SK-N-SH (cell line): ENCODE measurements around the gene ZFYVE21. TPM values are rescaled to one million over a fixed set of nuclear protein-coding genes. Genes with fewer than 3 reads are reported as not detected.

ENCODE experiments used
- CTCF ChIA-PET: fragments of 300-600, 350-600 bp; formaldehyde crosslinking; extraction: SDS; loops from one replicate; lab custom pipeline; 2021; lab: Yijun Ruan, JAX
- POLR2A ChIA-PET: fragments of 350-600 bp; sonication (Branson Sonifier 250); formaldehyde crosslinking; extraction: SDS; loops from one replicate; lab custom pipeline; 2020; ENCODE audit warnings: antibody characterized with exemption, inconsistent platforms; lab: Yijun Ruan, JAX
- DNase-seq: peaks from one replicate; pipeline ENCODE4 v3.0.0; 2012
- H2AFZ ChIP-seq: fragments of 200-600 bp; sonication (generic); 2 replicates; pipeline ENCODE4 v1.8.1; 2016; ENCODE audit warnings: antibody characterized with exemption, mild to moderate bottlenecking, low read depth
- H3F3A ChIP-seq: fragments of 200-600 bp; sonication (generic); replicated peaks from 2 replicates; pipeline ENCODE3; 2016; ENCODE audit warnings: antibody characterized with exemption, mild to moderate bottlenecking; ENCODE audit not compliant: insufficient read depth
- H3K27ac ChIP-seq, 2 experiments: fragments of 200-500 bp in 1 of 2; fragments of 200-600 bp in 1 of 2; sonication (Bioruptor generic) in 1 of 2; sonication (generic), shearing (Covaris generic) in 1 of 2; 2 replicates each; pipeline versions ENCODE4 v1.5.1 to v1.6.1; 2014 to 2016; ENCODE audit warnings: low read depth in 2 of 2, inconsistent platforms in 1 of 2, low read length in 1 of 2, mild to moderate bottlenecking in 1 of 2, mixed read lengths in 1 of 2
- H3K27me3 ChIP-seq: fragments of 200-600 bp; sonication (generic), shearing (Covaris generic); 2 replicates; pipeline ENCODE4 v1.6.1; 2016; ENCODE audit warnings: mixed run types; ENCODE audit not compliant: insufficient read depth
- H3K36me3 ChIP-seq, 2 experiments: fragments of 200-500 bp in 1 of 2; fragments of 200-600 bp in 1 of 2; sonication (Bioruptor generic) in 1 of 2; sonication (generic) in 1 of 2; replicated peaks in 1 of 2; 2 replicates each; pipeline versions ENCODE3 to v1.5.1; 2014 to 2016; ENCODE audit warnings: low read length in 1 of 2, mild to moderate bottlenecking in 1 of 2; ENCODE audit not compliant: insufficient read depth in 2 of 2, control insufficient read depth in 1 of 2
- H3K4me1 ChIP-seq, 2 experiments: fragments of 200-500 bp in 1 of 2; fragments of 200-600 bp in 1 of 2; sonication (Bioruptor generic) in 1 of 2; sonication (generic), shearing (Covaris generic) in 1 of 2; 2 replicates each; pipeline versions ENCODE4 v1.5.1 to v1.6.1; 2014 to 2016; ENCODE audit warnings: low read depth in 1 of 2, low read length in 1 of 2, mixed run types in 1 of 2; ENCODE audit not compliant: insufficient read depth in 2 of 2, control insufficient read depth in 1 of 2
- H3K4me2 ChIP-seq: fragments of 200-600 bp; sonication (generic), shearing (Covaris generic); 2 replicates; pipeline ENCODE4 v1.6.1; 2017; ENCODE audit warnings: mixed run types
- H3K4me3 ChIP-seq, 2 experiments: fragments of 200-500 bp in 1 of 2; fragments of 200-600 bp in 1 of 2; sonication (Bioruptor generic) in 1 of 2; sonication (generic), shearing (Covaris generic) in 1 of 2; 2 replicates each; pipeline versions ENCODE4 v1.5.1 to v1.8.1; 2014 to 2016; ENCODE audit warnings: low read depth in 2 of 2, inconsistent platforms in 1 of 2, low read length in 1 of 2, mild to moderate bottlenecking in 1 of 2, mixed read lengths in 1 of 2, moderate library complexity in 1 of 2
- H3K79me2 ChIP-seq: fragments of 200-600 bp; sonication (generic); 2 replicates; pipeline ENCODE4 v1.8.1; 2017; ENCODE audit warnings: mild to moderate bottlenecking; ENCODE audit not compliant: insufficient read depth
- H3K9ac ChIP-seq: fragments of 200-600 bp; sonication (generic); 2 replicates; pipeline ENCODE4 v1.6.1; 2017; ENCODE audit warnings: mixed run types
- H3K9me2 ChIP-seq: fragments of 200-600 bp; sonication (generic); 2 replicates; pipeline ENCODE4 v1.6.1; 2017; ENCODE audit warnings: mixed run types
- H3K9me3 ChIP-seq: fragments of 200-600 bp; sonication (generic); 2 replicates; pipeline ENCODE4 v1.6.1; 2017; ENCODE audit warnings: mixed run types, mild to moderate bottlenecking, moderate library complexity
- H4K20me1 ChIP-seq: fragments of 200-600 bp; sonication (generic); 2 replicates; pipeline ENCODE4 v1.6.1; 2017; ENCODE audit warnings: mild to moderate bottlenecking, mixed run types; ENCODE audit not compliant: insufficient read depth
- FOXM1 ChIP-seq: IDR thresholded peaks from 2 replicates; pipeline ENCODE4 v1.4.0; 2012; ENCODE audit warnings: low read depth, mild to moderate bottlenecking
- GABPA ChIP-seq: IDR thresholded peaks from 2 replicates; pipeline ENCODE4 v1.4.0; 2012; ENCODE audit warnings: low read depth, mild to moderate bottlenecking
- GATA2 ChIP-seq: sonication (generic); formaldehyde crosslinking; IDR thresholded peaks from 2 replicates; pipeline ENCODE4 v1.5.0; 2020; ENCODE audit warnings: mild to moderate bottlenecking, missing genetic modification reagents
- JUND ChIP-seq: IDR thresholded peaks from 2 replicates; pipeline ENCODE4 v1.4.0; 2012
- MEF2A ChIP-seq: IDR thresholded peaks from 2 replicates; pipeline ENCODE4 v1.4.0; 2012; ENCODE audit warnings: low read depth, borderline replicate concordance
- NFIC ChIP-seq: IDR thresholded peaks from 2 replicates; pipeline ENCODE4 v1.4.0; 2012; ENCODE audit warnings: borderline replicate concordance
- NRF1 ChIP-seq: IDR thresholded peaks from 2 replicates; pipeline ENCODE4 v1.6.1; 2012; ENCODE audit warnings: low read depth, mild to moderate bottlenecking, low read length
- RAD21 ChIP-seq: IDR thresholded peaks from 2 replicates; pipeline ENCODE4 v1.6.1; 2012; ENCODE audit warnings: mild to moderate bottlenecking, low read length
- RCOR1 ChIP-seq: fragments of 150-350 bp; IDR thresholded peaks from 2 replicates; pipeline ENCODE4 v1.6.1; 2017; ENCODE audit warnings: antibody characterized with exemption, low read length
- SIN3A ChIP-seq: IDR thresholded peaks from 2 replicates; pipeline ENCODE4 v1.6.1; 2012; ENCODE audit warnings: low read depth, mild to moderate bottlenecking, low read length, moderate library complexity, borderline replicate concordance
- SMC3 ChIP-seq: IDR thresholded peaks from 2 replicates; pipeline ENCODE4 v1.6.1; 2012; ENCODE audit warnings: low read depth, low read length, improper control_type of control experiment
- TAF1 ChIP-seq: IDR thresholded peaks from 2 replicates; pipeline ENCODE4 v1.6.1; 2012; ENCODE audit warnings: low read depth, mild to moderate bottlenecking, low read length, moderate library complexity, borderline replicate concordance
- YY1 ChIP-seq: IDR thresholded peaks from 2 replicates; pipeline ENCODE4 v1.4.0; 2012; ENCODE audit warnings: low read depth, mild to moderate bottlenecking
- WGBS: methylation state at CpG from one replicate; pipeline ENCODE4 v1.1.6; 2017; ENCODE audit warnings: low lambda C conversion rate; 5-methylcytosine and 5-hydroxymethylcytosine counted together
- polyA plus RNA-seq, 3 experiments: library from polyadenylated mRNA; depleted of rRNA; stranded (reverse); fragments of >200 nt; gene quantifications; 2 replicates each; pipeline ENCODE4 v1.2.3, GENCODE V29; 2012
- TF ChIP-seq, protein P1 (sequence below): IDR thresholded peaks from 2 replicates; pipeline ENCODE4; 2012
- TF ChIP-seq, protein P2 (sequence below): IDR thresholded peaks from 2 replicates; pipeline ENCODE4 v1.6.1; 2012; ENCODE audit warnings: mild to moderate bottlenecking, low read depth, low read length, moderate library complexity

ZFYVE21 gene
- polyA plus RNA-seq, 1 of the 3 experiments (the other 2 are of a cell fraction): 82.1 TPM

DNA sequence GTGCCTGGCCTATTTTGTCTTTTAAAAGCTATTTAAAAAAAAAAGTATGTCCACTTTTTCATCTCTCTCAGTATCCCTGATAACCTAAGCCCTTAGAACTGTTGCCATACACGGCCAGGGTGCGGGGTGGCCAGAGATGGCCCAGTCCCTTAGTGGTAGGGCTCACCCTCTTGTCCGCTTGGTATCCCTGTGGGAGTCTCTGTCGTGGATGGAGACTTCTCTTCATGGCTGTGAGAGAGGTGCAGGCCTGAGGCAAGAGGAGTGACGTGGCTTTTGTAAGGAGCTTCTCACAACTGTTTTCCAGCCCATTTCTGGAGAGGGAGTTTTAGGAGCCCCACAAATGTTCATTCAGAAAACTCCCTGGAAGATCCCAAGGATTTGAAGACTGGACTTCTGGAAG is 27.2 kb upstream of the ZFYVE21 start:
- no peak for DNase-seq
- Histone ChIP-seq H3K27ac (no peak overlapping the region), H4K20me1 (0 out of 2 replicates have a peak, but pooled peaks cover 7% of the 10 kb centered on the region), H3F3A (peaks cover 22% of the 10 kb centered on the region), H3K36me3 (peaks cover 67% of the 10 kb centered on the region in 2 experiments), H3K4me1 (peaks cover 0 to 3% of the 10 kb centered on the region in 2 experiments; a peak in 1 of 4 replicates), H3K9me2 (no peaks in the 10 kb centered on the region), H3K9me3 (no peaks in the 10 kb centered on the region), H3K9ac (no peak overlapping the region), H3K4me3 (no peak overlapping the region), H3K79me2 (peaks cover 64% of the 10 kb centered on the region; the same call in 1 of the 2 replicates), H3K27me3 (no peaks in the 10 kb centered on the region), H3K4me2 (no peak overlapping the region), H2AFZ (no peak overlapping the region)
- CTCF ChIA-PET: interaction anchor here (2.2 kb wide), 1 partner anchor 9 kb away, joined by 6 read pairs; no protein-coding TSS in a partner anchor
- POLR2A ChIA-PET: no interaction called here
- TF ChIP-seq NFIC (no peak), SMC3 (no peak), MEF2A (no peak), NRF1 (no peak)
- WGBS: 95% methylated on average over 5 of the region's 5 CpGs

DNA sequence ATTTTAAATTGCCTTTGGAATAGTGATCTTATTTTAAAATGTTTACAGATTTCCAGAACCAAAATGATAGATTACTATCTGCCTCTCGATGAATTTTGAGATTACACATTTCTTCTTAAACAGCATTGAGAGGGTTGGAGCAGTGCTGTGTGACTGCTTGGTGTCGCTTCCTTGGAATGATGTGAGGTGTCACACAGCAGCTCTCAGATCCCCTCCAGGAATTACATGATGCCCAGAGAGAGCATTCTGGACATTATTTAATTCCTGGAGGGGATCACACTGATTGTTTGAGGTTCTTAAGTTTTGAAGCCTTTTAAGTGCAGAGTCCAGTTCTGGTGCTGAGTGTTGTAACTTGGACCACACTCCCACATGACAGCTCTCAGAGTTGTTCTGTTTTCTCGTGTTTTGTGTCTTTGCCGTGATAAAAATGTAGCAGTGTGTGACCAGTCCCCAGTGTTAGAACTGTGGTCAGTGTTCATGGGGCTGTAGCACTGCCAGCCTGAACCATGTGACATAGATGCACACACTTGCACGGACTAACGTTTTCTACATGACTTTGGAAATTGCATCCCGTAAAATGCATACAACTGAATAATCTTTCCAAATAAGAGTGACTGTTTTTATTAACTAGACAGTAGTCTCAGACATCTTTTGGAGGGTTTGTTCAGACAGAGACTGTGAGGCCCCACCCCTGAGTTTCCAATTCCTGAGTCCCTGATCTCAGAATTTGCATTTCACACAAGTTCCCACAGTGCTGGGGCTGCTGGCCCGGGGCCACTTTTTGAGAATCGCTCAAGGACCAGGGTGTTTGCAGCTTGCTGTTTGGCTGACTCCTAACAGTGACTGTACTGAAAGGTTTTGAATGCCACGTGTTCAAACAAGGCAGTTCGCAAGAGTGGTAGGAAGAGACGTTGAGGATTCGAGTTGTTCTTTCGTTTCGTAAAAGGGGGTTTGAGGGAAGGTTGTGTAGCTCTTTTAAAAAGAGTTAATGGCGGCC is 26.4 kb upstream of the ZFYVE21 start:
- Histone ChIP-seq H3K4me3 (no peak overlapping the region), H3K9ac (no peak overlapping the region), H3K27me3 (no peaks in the 10 kb centered on the region), H3K4me1 (peaks cover 0 to 3% of the 10 kb centered on the region in 2 experiments; a peak in 1 of 4 replicates), H3K9me2 (no peaks in the 10 kb centered on the region), H3K79me2 (peaks cover 64% of the 10 kb centered on the region; the same call in 1 of the 2 replicates), H3K36me3 (peaks cover 70% of the 10 kb centered on the region in 2 experiments), H3K4me2 (no peak overlapping the region), H3F3A (peaks cover 27% of the 10 kb centered on the region), H2AFZ (no peak overlapping the region), H4K20me1 (0 out of 2 replicates have a peak, but pooled peaks cover 7% of the 10 kb centered on the region), H3K9me3 (no peaks in the 10 kb centered on the region), H3K27ac (no peak overlapping the region)
- ChIA-PET CTCF (interaction anchor here (2.2 kb wide), 1 partner anchor 10 kb away, joined by 6 read pairs; no protein-coding TSS in a partner anchor), POLR2A (no interaction called here)
- TF ChIP-seq FOXM1 (no peak), GABPA (no peak), YY1 (no peak), TAF1 (no peak), SIN3A (no peak), RAD21 (no peak), SMC3 (no peak), NFIC (no peak), NRF1 (no peak), RCOR1 (no peak), JUND (no peak), GATA2 (no peak)
- TF ChIP-seq, protein P1, sequence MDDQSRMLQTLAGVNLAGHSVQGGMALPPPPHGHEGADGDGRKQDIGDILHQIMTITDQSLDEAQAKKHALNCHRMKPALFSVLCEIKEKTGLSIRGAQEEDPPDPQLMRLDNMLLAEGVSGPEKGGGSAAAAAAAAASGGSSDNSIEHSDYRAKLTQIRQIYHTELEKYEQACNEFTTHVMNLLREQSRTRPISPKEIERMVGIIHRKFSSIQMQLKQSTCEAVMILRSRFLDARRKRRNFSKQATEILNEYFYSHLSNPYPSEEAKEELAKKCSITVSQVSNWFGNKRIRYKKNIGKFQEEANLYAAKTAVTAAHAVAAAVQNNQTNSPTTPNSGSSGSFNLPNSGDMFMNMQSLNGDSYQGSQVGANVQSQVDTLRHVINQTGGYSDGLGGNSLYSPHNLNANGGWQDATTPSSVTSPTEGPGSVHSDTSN: no peak
- TF ChIP-seq, protein P2, sequence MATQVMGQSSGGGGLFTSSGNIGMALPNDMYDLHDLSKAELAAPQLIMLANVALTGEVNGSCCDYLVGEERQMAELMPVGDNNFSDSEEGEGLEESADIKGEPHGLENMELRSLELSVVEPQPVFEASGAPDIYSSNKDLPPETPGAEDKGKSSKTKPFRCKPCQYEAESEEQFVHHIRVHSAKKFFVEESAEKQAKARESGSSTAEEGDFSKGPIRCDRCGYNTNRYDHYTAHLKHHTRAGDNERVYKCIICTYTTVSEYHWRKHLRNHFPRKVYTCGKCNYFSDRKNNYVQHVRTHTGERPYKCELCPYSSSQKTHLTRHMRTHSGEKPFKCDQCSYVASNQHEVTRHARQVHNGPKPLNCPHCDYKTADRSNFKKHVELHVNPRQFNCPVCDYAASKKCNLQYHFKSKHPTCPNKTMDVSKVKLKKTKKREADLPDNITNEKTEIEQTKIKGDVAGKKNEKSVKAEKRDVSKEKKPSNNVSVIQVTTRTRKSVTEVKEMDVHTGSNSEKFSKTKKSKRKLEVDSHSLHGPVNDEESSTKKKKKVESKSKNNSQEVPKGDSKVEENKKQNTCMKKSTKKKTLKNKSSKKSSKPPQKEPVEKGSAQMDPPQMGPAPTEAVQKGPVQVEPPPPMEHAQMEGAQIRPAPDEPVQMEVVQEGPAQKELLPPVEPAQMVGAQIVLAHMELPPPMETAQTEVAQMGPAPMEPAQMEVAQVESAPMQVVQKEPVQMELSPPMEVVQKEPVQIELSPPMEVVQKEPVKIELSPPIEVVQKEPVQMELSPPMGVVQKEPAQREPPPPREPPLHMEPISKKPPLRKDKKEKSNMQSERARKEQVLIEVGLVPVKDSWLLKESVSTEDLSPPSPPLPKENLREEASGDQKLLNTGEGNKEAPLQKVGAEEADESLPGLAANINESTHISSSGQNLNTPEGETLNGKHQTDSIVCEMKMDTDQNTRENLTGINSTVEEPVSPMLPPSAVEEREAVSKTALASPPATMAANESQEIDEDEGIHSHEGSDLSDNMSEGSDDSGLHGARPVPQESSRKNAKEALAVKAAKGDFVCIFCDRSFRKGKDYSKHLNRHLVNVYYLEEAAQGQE: no peak
- DNase-seq: no peak
- 93% methylated on average over 16 of the region's 16 CpGs for WGBS
